Loucy (cell line): ENCODE data around the gene KNDC1.
A peak's percentile ranks its signal among the peaks of the same experiment; 100 is the strongest.

ENCODE experiments used
- H2AFZ ChIP-seq: fragments of 200-600 bp; sonication (generic); 2 replicates; pipeline ENCODE4 v1.6.0; 2016; ENCODE audit warnings: antibody characterized with exemption, mild to moderate bottlenecking, low read length, moderate library complexity
- H3F3A ChIP-seq: fragments of 200-600 bp; 2 replicates; pipeline ENCODE4 v1.6.0; 2016; ENCODE audit warnings: antibody characterized with exemption, low read depth, mild to moderate bottlenecking
- H3K27me3 ChIP-seq: fragments of 200-600 bp; sonication (generic); 2 replicates; pipeline ENCODE4 v1.6.1; 2014; ENCODE audit warnings: low read length, mild to moderate bottlenecking; ENCODE audit not compliant: insufficient read depth, poor library complexity, severe bottlenecking
- H3K36me3 ChIP-seq: fragments of 200-600 bp; sonication (generic); 2 replicates; pipeline ENCODE4 v1.6.1; 2016; ENCODE audit warnings: low read length; ENCODE audit not compliant: insufficient read depth
- H3K4me1 ChIP-seq: fragments of 200-600 bp; sonication (generic); 2 replicates; pipeline ENCODE4 v1.5.1; 2014; ENCODE audit warnings: low read length, mild to moderate bottlenecking; ENCODE audit not compliant: insufficient read depth, poor library complexity, severe bottlenecking
- H3K4me2 ChIP-seq: fragments of 200-600 bp; sonication (generic); 2 replicates; pipeline ENCODE4 v1.6.0; 2014; ENCODE audit warnings: antibody characterized with exemption, low read length, low read depth, mild to moderate bottlenecking; ENCODE audit not compliant: poor library complexity, severe bottlenecking
- H3K4me3 ChIP-seq: fragments of 200-600 bp; sonication (generic); 2 replicates; pipeline ENCODE4 v1.5.1; 2014; ENCODE audit warnings: low read length, mild to moderate bottlenecking, mixed read lengths; ENCODE audit not compliant: poor library complexity, severe bottlenecking
- H3K79me2 ChIP-seq: fragments of 200-600 bp; sonication (generic); 2 replicates; pipeline ENCODE4 v1.6.1; 2014; ENCODE audit warnings: low read length; ENCODE audit not compliant: insufficient read depth
- H3K9ac ChIP-seq: fragments of 200-600 bp; sonication (generic); 2 replicates; pipeline ENCODE4 v1.6.0; 2014; ENCODE audit warnings: mild to moderate bottlenecking, low read depth, low read length, moderate library complexity; ENCODE audit not compliant: poor library complexity, severe bottlenecking
- H3K9me2 ChIP-seq: fragments of 200-600 bp; sonication (generic); replicated peaks from 2 replicates; pipeline ENCODE4 v1.6.1; 2016; ENCODE audit warnings: low read depth, low read length, mixed read lengths
- H3K9me3 ChIP-seq: fragments of 200-600 bp; sonication (generic); 2 replicates; pipeline ENCODE4 v1.6.1; 2014; ENCODE audit warnings: mild to moderate bottlenecking, antibody characterized with exemption, low read length, low read depth; ENCODE audit not compliant: insufficient read depth
- H4K20me1 ChIP-seq: fragments of 200-600 bp; sonication (generic); 2 replicates; pipeline ENCODE4 v1.6.0; 2014; ENCODE audit warnings: antibody characterized with exemption, low read length, mild to moderate bottlenecking; ENCODE audit not compliant: insufficient read depth, poor library complexity, severe bottlenecking
- CTCF ChIP-seq: fragments of 200-600 bp; sonication (generic); conservative IDR thresholded peaks from 2 replicates; pipeline ENCODE4 v1.5.1; 2014; ENCODE audit warnings: mild to moderate bottlenecking, antibody characterized with exemption, low read length
- EZH2phosphoT487 ChIP-seq: fragments of 200-600 bp; IDR thresholded peaks from 2 replicates; pipeline ENCODE4 v1.6.1; 2018; ENCODE audit warnings: antibody characterized with exemption, mild to moderate bottlenecking, moderate library complexity, borderline replicate concordance

The KNDC1 gene

GRCh38 chr10:133257489-133258065 lies 97.6 kb downstream of the KNDC1 start:
- Histone ChIP-seq H2AFZ (peak overlapping the region; percentile 66; the same call in 1 of the 2 replicates), H4K20me1 (no peaks in the 10 kb centered on the region), H3K27me3 (no peaks in the 10 kb centered on the region), H3K36me3 (no peaks in the 10 kb centered on the region), H3K4me3 (peak overlapping the region; percentile 67), H3K9me2 (no peaks in the 10 kb centered on the region), H3K4me1 (peaks cover 58% of the 10 kb centered on the region), H3F3A (peaks cover 13% of the 10 kb centered on the region), H3K9me3 (no peaks in the 10 kb centered on the region), H3K9ac (peak overlapping the region; percentile 61), H3K4me2 (peak overlapping the region; percentile 80), H3K79me2 (no peaks in the 10 kb centered on the region)
- TF ChIP-seq EZH2phosphoT487: no peak
- peak; percentile 43 for TF ChIP-seq CTCF

DNA sequence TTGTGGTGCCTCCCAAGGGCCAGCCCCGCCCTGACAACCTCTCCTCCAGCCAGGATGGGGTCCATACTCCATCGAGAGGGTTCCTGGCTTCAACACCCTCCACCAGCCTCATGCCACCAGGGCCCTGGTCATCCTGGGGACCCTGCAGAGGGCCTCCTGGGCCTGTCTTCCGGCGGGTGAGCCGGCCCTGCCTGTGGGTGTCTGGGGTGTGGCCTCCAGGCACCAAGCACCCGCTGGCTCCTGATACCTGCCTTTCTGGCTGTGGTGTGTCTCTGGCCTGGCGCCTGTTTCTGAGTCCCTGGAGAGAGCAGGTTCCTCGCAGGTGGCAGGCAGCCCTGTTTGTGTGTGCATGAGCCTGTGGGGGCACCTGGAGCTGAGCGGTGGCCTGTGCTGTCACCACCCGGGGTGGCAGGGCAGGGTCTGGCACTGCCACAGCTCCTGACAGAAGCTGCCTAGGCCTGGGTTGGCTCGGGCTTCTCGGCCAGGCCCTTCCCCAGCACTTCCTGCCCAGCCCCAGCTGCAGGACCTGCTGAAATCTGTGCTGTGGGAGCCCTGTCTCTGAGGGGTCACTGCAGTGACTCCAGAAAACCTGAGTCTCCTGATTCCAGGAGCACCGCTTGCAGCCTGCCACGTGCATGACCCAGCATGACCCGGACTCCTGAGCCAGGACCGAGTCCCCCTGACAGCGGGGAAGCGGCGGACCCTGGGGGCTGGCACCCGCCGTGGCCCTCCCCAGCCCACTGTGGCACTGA lies 98.2 kb downstream of the KNDC1 start:
- Histone ChIP-seq H3K36me3 (no peaks in the 10 kb centered on the region), H3K4me3 (peak overlapping the region; percentile 67), H3K79me2 (no peaks in the 10 kb centered on the region), H3K27me3 (no peaks in the 10 kb centered on the region), H3K4me2 (peak overlapping the region; percentile 80), H4K20me1 (no peaks in the 10 kb centered on the region), H3F3A (peaks cover 13% of the 10 kb centered on the region), H3K9me2 (no peaks in the 10 kb centered on the region), H3K4me1 (peaks cover 64% of the 10 kb centered on the region), H2AFZ (peak overlapping the region; percentile 66; the same call in 1 of the 2 replicates), H3K9me3 (no peaks in the 10 kb centered on the region), H3K9ac (peak overlapping the region; percentile 61)
- no peak for TF ChIP-seq EZH2phosphoT487
- TF ChIP-seq CTCF: no peak

GRCh38 chr10:133258818-133259601 lies 99.0 kb downstream of the KNDC1 start:
- H3F3A ChIP-seq: peaks cover 13% of the 10 kb centered on the region
- peaks cover 71% of the 10 kb centered on the region for H3K4me1 ChIP-seq
- H3K9me2 ChIP-seq: no peaks in the 10 kb centered on the region
- no peaks in the 10 kb centered on the region for H3K27me3 ChIP-seq
- peak overlapping the region; percentile 67 for H3K4me3 ChIP-seq
- H3K4me2 ChIP-seq: peak overlapping the region; percentile 80
- no peaks in the 10 kb centered on the region for H4K20me1 ChIP-seq
- no peaks in the 10 kb centered on the region for H3K36me3 ChIP-seq
- TF ChIP-seq EZH2phosphoT487: no peak
- no peak for TF ChIP-seq CTCF
- peak overlapping the region; percentile 71 for H2AFZ ChIP-seq
- H3K9ac ChIP-seq: peak overlapping the region; percentile 61
- no peaks in the 10 kb centered on the region for H3K9me3 ChIP-seq
- no peaks in the 10 kb centered on the region for H3K79me2 ChIP-seq
